B cell (primary cell): ENCODE data around the gene MAPK10.

Experiments
- CTCF ChIP-seq: fragments of 200-600 bp; IDR thresholded peaks from one replicate; pipeline ENCODE4 v1.8.0; 2022; ENCODE audit warnings: antibody characterized with exemption, mild to moderate bottlenecking
- EZH2 ChIP-seq: IDR thresholded peaks from 2 replicates; pipeline ENCODE4 v1.6.1; 2012; ENCODE audit warnings: borderline replicate concordance, low read depth, mild to moderate bottlenecking, moderate library complexity, low read length; ENCODE audit not compliant: insufficient read depth, poor library complexity, severe bottlenecking

GRCh38 chr4:86132468-86132867 lies 227.4 kb downstream of the MAPK10 start:
- TF ChIP-seq EZH2 (no peak), CTCF (no peak)
